GM12878 (cell line): ENCODE data around the gene GK2. TPM values are rescaled to one million over a fixed set of nuclear protein-coding genes. Genes with fewer than 3 reads are reported as not detected.

Experiments
- ATAC-seq: fragments of 200-7000 bp; cut with Tn5 transposase; 3 replicates; pipeline ENCODE4 v1.9.1; 2020; ENCODE audit warnings: mild to moderate bottlenecking, moderate library complexity
- BruUV-seq: library from RNA; stranded (reverse); fragments of 400-500 nt; replicated peaks from 2 replicates; lab custom pipeline; 2021; lab: Mats Ljungman, UMichigan
- CTCF ChIA-PET: fragments of 300-600 bp; sonication (Branson Sonifier 250); formaldehyde crosslinking; extraction: SDS; loops from one replicate; lab custom pipeline; 2021; ENCODE audit warnings: inconsistent platforms; lab: Yijun Ruan, JAX
- POLR2A ChIA-PET: fragments of 350-600 bp; formaldehyde crosslinking; extraction: SDS; loops from one replicate; lab custom pipeline; 2021; ENCODE audit warnings: inconsistent platforms; lab: Charles Lee
- RAD21 ChIA-PET: fragments of 300-600 bp; sonication (Branson Sonifier 250); formaldehyde crosslinking; loops from one replicate; lab custom pipeline; 2023; ENCODE audit warnings: antibody characterized with exemption; ENCODE audit not compliant: unreplicated experiment; lab: Charles Lee
- SMC1A ChIA-PET: fragments of 300-600 bp; sonication (Branson Sonifier 250); formaldehyde crosslinking; loops from one replicate; lab custom pipeline; 2023; ENCODE audit not compliant: unreplicated experiment, uncharacterized antibody; lab: Charles Lee
- DNase-seq: peaks from one replicate; pipeline ENCODE4 v3.0.0-alpha.2; 2011; ENCODE audit warnings: low read depth, low spot score
- FAIRE-seq: peaks from 3 replicates; lab custom pipeline; 2011; peaks lifted over from hg19 to GRCh38; lab: Jason Lieb, UNC
- H2AFZ ChIP-seq: 2 replicates; pipeline ENCODE4 v1.6.0; 2011; ENCODE audit warnings: low read depth, low read length, control low read depth; ENCODE audit not compliant: control insufficient read depth
- H3K27ac ChIP-seq: 2 replicates; pipeline ENCODE4 v1.5.1; 2011; ENCODE audit warnings: control low read depth; ENCODE audit not compliant: control insufficient read depth, insufficient read depth
- H3K27me3 ChIP-seq, 2 experiments: replicated peaks in 1 of 2; 2 replicates each; pipeline versions ENCODE4 v1.6.0 to v1.6.1; 2011; ENCODE audit warnings: low read length in 1 of 2; ENCODE audit not compliant: control insufficient read depth in 2 of 2, insufficient read depth in 2 of 2
- H3K36me3 ChIP-seq, 2 experiments: 2 replicates each; pipeline ENCODE4 v1.5.1; 2011; ENCODE audit warnings: low read length in 1 of 2; ENCODE audit not compliant: control insufficient read depth in 2 of 2, insufficient read depth in 2 of 2
- H3K4me1 ChIP-seq: 2 replicates; pipeline ENCODE4 v1.6.1; 2011; ENCODE audit warnings: mild to moderate bottlenecking, low read length, moderate library complexity, mixed read lengths; ENCODE audit not compliant: control insufficient read depth, insufficient read depth
- H3K4me2 ChIP-seq: 2 replicates; pipeline ENCODE4 v1.6.0; 2011; ENCODE audit warnings: control low read depth; ENCODE audit not compliant: control insufficient read depth, insufficient read depth
- H3K4me3 ChIP-seq: fragments of 200-600 bp; sonication (generic); 2 replicates; pipeline ENCODE4 v1.5.1; 2016
- H3K79me2 ChIP-seq: 2 replicates; pipeline ENCODE4 v1.6.0; 2011; ENCODE audit warnings: low read length; ENCODE audit not compliant: control insufficient read depth, insufficient read depth
- H3K9ac ChIP-seq: 2 replicates; pipeline ENCODE4 v1.8.0; 2011; ENCODE audit warnings: low read length, control low read depth, mixed read lengths; ENCODE audit not compliant: control insufficient read depth, insufficient read depth
- H3K9me3 ChIP-seq: replicated peaks from 3 replicates; pipeline ENCODE4 v1.5.1; 2011; ENCODE audit warnings: mild to moderate bottlenecking, low read length; ENCODE audit not compliant: control insufficient read depth, insufficient read depth
- H4K20me1 ChIP-seq: 2 replicates; pipeline ENCODE4 v1.6.0; 2011; ENCODE audit not compliant: control insufficient read depth, insufficient read depth
- ATF2 ChIP-seq: IDR thresholded peaks from 2 replicates; pipeline ENCODE4 v1.6.1; 2012; ENCODE audit warnings: low read length, inconsistent platforms
- CHD1 ChIP-seq: IDR thresholded peaks from 2 replicates; pipeline ENCODE4 v1.6.1; 2012; ENCODE audit warnings: low read depth, low read length, improper control_type of control experiment
- CUX1 ChIP-seq: IDR thresholded peaks from 2 replicates; pipeline ENCODE4 v1.6.1; 2012; ENCODE audit warnings: improper control_type of control experiment, low read depth, low read length; ENCODE audit not compliant: insufficient replicate concordance
- EGR1 ChIP-seq, 2 experiments: IDR thresholded peaks; 1 replicate in 1 of 2; 2 replicates in 1 of 2; pipeline ENCODE4 v1.6.1; 2011 to 2012; ENCODE audit warnings: low read depth in 2 of 2, low read length in 2 of 2, borderline replicate concordance in 1 of 2, mild to moderate bottlenecking in 1 of 2, moderate library complexity in 1 of 2
- HDGF ChIP-seq: fragments of 450-650 bp; IDR thresholded peaks from 2 replicates; pipeline ENCODE4 v1.6.1; 2016; ENCODE audit warnings: antibody characterized with exemption
- PKNOX1 ChIP-seq: fragments of 450-650 bp; IDR thresholded peaks from 2 replicates; pipeline ENCODE4 v1.6.1; 2016; ENCODE audit warnings: mild to moderate bottlenecking
- POLR2A ChIP-seq: IDR thresholded peaks from 2 replicates; pipeline ENCODE4 v1.6.1; 2011; ENCODE audit warnings: low read depth, mild to moderate bottlenecking, low read length
- POLR2AphosphoS2 ChIP-seq: IDR thresholded peaks from 2 replicates; pipeline ENCODE4 v1.6.1; 2011; ENCODE audit warnings: low read depth, mild to moderate bottlenecking, low read length, improper control_type of control experiment, moderate library complexity
- SPI1 ChIP-seq: IDR thresholded peaks from 2 replicates; pipeline ENCODE4 v1.6.1; 2011; ENCODE audit warnings: low read depth, mild to moderate bottlenecking, low read length, moderate library complexity, borderline replicate concordance; ENCODE audit not compliant: insufficient read depth
- TARDBP ChIP-seq: IDR thresholded peaks from 2 replicates; pipeline ENCODE4 v1.6.1; 2016; ENCODE audit warnings: borderline replicate concordance
- TBL1XR1 ChIP-seq: IDR thresholded peaks from 2 replicates; pipeline ENCODE4 v1.6.1; 2012; ENCODE audit warnings: low read depth, low read length, improper control_type of control experiment
- ZBTB11 ChIP-seq: fragments of 450-650 bp; formaldehyde crosslinking; IDR thresholded peaks from 2 replicates; pipeline ENCODE4 v1.5.0; 2022; ENCODE audit warnings: mild to moderate bottlenecking, missing genetic modification characterization
- WGBS: methylation state at CpG from one replicate; pipeline ENCODE4 v1.1.6; 2016; ENCODE audit warnings: low lambda C conversion rate; ENCODE audit not compliant: insufficient replicate concordance, insufficient coverage; ENCODE audit errors: missing lambda C conversion rate; 5-methylcytosine and 5-hydroxymethylcytosine counted together
- in situ Hi-C: fragments of 300-500 bp; cut with MboI; formaldehyde crosslinking; loops from 9 replicates; pipeline ENCODE4 v1.14.3; 2018; ENCODE audit warnings: mixed read lengths
- intact Hi-C: fragments of 100-400 bp; cut with micrococcal nuclease; formaldehyde crosslinking; loops from one replicate; pipeline ENCODE4 v1.14.2; 2022; ENCODE audit not compliant: unreplicated experiment
- polyA plus RNA-seq, 11 experiments: library from polyadenylated mRNA; depleted of rRNA in 4 of 11; unstranded in 6 of 11; stranded (reverse) in 5 of 11; fragments of >200 nt; fragmentation: Nextera tagmentation in 4 of 11; fragmentation: Illumina TruSeq in 1 of 11; extraction: Ambion mirVana in 4 of 11; extraction: Trizol in 1 of 11; gene quantifications; 1 replicate in 1 of 11; 2 replicates in 10 of 11; pipeline versions ENCODE4 v1.2.1 to v1.2.3, GENCODE V29; 2011 to 2016; ENCODE audit warnings: inconsistent platforms in 2 of 11, missing spikeins in 2 of 11, low read depth in 1 of 11
- total RNA-seq, 4 experiments: library from RNA; depleted of rRNA in 3 of 4; stranded (reverse); fragments of >200 nt in 3 of 4; fragmentation: Illumina TruSeq in 1 of 4; extraction: Trizol in 1 of 4; gene quantifications; 2 replicates each; pipeline versions ENCODE4 v1.2.1 to v1.2.3, GENCODE V29; 2013 to 2021

The GK2 gene
- total and polyA plus RNA-seq, 10 of the 15 experiments (the other 5 are each of a cell fraction or from before 2014, with no cell fraction given) = not detected

- TF ChIP-seq CUX1 = no peak
Measured at GRCh38 chr4:79360006-79360405, 48.0 kb downstream of the GK2 start (continued).

GRCh38 chr4:79358438-79358837, 49.6 kb downstream of the GK2 start:
- BruUV-seq = no TSS peak
- H3K79me2 ChIP-seq = no peaks in the 10 kb centered on the region
- H2AFZ ChIP-seq = no peak overlapping the region
- no peak overlapping the region for H3K4me3 ChIP-seq
- ChIA-PET SMC1A (no interaction called here), POLR2A (no interaction called here), RAD21 (no interaction called here), CTCF (interaction anchor here (0.6 to 1.4 kb wide), 2 partner anchors 9 to 311 kb away, joined by 3 read pairs; no protein-coding TSS in a partner anchor)
- in situ Hi-C loops = no loop called here
- H3K9me3 ChIP-seq = no peaks in the 10 kb centered on the region
- no peaks in the 10 kb centered on the region for H3K27me3 ChIP-seq
- 0% methylated on average over 1 of the region's 1 CpG for WGBS
- no peak overlapping the region for H3K9ac ChIP-seq
- DNase-seq (no peak), ATAC-seq (no peak), FAIRE-seq (no peak)
- intact Hi-C loops = no loop called here
- no peaks in the 10 kb centered on the region for H3K36me3 ChIP-seq
- no peaks in the 10 kb centered on the region for H3K4me1 ChIP-seq
- H4K20me1 ChIP-seq = no peaks in the 10 kb centered on the region
- H3K27ac ChIP-seq = no peak overlapping the region
- no peak overlapping the region for H3K4me2 ChIP-seq
- TF ChIP-seq TBL1XR1 (no peak), HDGF (no peak), TARDBP (no peak), EGR1 (IDR thresholded peaks at IDR 0.05; ENCODE audit: borderline replicate concordance in 1 of 2, low read depth in 2 of 2, low read length in 2 of 2) (no peak), POLR2A (no peak), PKNOX1 (no peak), ATF2 (no peak), POLR2AphosphoS2 (no peak), ZBTB11 (CRISPR knock-in tag) (no peak), SPI1 (no peak), CHD1 (no peak)
